KG1 (cell line): Measurements from ENCODE around the gene ZNF740.

ENCODE experiments used
- DNase-seq: peaks from one replicate; lab custom pipeline; 2025; lab: John Stamatoyannopoulos, UW

The ZNF740 gene

DNA sequence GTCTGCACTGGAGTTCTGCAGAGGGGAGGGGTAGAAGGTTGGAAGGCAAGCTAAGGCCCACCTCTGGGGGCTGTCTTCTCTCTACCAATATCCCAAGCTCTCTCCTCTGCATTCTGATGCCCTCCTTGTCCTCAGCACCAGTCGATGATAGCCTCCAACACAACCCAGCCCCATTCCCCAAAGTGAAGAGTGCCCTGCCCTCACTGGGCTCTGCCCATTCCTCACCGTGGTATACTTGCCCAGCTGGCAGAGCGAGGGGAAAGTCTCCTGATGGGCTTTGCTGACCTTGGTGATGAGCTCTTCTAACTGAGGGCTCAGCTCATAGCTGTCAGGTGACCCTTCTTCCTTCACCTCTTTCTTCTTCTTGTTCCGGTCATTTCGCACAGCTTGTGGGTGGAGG is 33.7 kb downstream of the ZNF740 start:
- no peak for DNase-seq

DNA sequence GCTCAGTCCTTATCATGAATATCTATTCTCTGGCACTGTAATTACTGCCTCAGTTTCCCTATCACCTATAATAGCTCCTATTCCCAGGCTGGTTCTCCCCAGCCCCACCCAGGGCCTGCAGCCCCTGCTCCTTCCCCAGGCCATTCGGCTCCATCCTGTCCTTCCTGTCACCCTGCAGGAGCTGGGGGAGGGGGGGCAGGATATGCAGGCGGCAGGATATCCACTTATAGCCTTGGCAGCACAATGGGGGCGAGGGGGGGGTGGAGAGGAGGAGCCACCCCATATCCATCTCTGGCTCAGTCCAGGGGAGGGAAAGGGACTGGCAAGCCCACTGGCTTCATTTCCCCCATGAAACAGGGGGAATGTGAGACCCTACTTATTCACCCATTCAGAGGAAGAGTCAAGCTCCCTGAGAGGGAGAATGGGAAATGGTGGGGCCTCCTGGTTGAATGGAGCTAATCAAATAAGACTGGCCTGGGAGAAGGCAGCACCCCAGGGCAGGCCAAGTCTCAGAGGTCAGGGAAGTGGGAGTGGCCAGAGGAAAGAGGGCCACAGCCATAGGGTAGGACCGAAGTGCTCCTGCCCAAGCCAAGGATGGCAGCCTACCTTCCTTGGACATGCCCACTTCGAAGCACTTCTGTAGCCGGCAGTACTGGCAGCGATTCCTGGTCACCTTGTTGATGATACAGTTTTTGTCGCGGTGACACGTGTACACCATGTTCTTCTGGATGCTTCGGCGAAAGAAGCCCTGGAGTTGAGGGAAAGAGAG is 34.3 kb downstream of the ZNF740 start:
- no peak for DNase-seq

DNA sequence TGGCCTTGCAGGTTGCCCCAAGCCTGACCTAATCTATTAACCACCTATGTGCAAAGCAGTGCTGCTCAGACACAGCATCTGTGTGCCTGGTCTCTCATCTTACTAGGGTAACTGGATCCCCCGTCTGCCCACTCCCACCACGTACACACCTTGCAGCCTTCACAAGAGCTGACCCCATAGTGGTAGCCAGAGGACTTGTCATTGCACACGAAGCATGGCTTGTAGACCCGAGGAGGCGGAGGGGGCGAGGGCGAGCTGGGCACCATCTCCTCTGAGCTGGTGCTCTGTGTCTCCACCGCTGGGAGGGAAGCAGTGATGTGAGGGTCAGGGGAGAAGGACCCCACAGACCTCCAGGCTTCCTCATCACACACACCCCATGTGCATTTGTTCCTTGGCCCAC is 35.0 kb downstream of the ZNF740 start:
- DNase-seq = no peak

DNA sequence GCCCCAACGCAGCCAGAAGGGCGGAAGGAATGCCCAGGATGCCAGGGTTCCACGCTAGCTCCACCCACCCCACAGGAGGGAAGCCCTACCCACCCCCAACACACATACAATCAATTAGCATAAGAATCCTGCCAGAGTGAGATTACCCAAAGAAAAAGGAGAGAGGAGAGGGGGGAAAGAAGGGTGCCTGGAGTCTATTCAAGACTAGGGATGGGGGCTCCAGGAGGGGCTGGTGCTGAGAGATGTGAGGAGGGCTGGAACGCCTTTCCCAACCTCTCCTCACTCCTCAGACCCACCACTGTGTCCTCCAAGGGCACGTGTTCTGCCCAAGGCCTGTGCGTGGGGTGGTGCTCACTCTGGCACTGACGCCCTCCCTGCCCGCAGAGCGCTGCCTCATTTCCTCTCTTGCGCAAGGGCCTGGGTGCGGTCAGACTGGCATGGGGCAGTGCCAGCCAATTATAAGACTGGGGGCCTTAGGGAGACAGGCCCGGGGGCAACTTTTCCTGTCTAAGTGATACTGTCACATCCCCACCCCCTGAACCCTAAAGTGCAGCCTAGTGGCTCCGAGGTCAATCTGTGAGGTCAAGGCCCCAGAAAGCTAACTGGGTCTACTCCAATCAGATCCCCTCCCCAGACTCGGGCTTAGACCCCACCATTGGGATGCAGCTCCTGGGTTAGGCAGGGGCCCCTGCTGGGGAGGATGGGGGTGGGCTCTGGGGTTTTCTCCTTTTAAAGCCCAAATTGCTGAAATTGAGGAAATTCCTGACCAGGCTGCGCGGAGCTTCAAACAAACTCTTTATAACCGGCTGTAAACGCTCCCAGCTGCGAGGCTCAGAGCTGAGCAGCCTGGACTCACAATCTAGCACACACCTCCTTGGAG is 36.8 kb downstream of the ZNF740 start:
- DNase-seq = no peak

DNA sequence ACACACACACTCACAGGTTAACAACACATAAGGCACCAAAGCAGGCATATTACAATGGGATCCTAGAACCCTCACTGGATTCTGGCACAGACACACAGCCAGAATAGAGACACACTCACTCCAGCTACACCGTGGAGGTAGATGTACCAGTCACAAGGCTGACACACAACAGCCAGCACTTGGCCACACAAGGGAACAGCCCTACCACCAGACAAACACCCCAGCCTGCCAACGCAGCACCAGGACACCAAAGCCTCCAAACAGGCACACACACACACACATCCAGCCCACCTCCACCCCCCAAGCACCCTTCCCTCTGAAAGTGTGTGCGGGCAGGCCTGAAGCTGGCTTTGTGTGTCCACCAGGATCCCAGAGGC is 37.4 kb downstream of the ZNF740 start:
- no peak for DNase-seq

DNA sequence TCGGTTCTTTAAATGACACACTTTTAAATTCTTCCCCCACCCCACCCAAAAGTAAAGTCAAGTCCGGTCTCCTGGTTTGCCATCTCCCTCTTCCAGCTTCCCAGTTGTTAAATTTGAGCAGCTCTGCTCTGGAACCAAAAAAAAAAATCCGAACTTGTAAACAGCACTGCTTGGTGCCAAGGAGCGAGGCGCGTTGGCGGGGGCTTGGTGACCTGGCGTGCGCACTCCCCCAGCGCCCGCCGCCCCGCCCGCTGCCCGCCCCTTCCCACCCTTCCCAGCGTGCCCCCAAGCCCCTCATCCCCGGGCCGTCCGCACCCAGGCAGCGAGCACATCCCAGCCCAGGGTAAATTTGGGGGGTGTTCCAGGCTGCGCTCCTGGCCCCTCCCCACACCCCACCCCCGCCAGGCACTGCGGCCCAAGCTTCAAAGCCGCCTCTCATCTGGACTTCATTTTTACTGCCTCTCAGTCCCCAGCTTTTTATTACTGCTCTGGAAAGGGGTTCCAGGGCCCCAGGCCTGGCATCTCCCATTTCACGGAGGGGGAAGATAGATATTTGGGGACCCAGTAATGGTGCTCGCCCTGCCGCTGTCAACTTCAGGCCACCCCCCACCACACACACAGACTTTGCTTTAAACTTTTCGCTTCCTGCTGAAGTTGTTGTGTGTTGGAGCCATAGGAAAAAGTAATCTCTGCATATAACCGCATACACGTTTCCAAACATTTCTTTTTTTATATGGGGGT is 38.2 kb downstream of the ZNF740 start:
- no peak for DNase-seq

DNA sequence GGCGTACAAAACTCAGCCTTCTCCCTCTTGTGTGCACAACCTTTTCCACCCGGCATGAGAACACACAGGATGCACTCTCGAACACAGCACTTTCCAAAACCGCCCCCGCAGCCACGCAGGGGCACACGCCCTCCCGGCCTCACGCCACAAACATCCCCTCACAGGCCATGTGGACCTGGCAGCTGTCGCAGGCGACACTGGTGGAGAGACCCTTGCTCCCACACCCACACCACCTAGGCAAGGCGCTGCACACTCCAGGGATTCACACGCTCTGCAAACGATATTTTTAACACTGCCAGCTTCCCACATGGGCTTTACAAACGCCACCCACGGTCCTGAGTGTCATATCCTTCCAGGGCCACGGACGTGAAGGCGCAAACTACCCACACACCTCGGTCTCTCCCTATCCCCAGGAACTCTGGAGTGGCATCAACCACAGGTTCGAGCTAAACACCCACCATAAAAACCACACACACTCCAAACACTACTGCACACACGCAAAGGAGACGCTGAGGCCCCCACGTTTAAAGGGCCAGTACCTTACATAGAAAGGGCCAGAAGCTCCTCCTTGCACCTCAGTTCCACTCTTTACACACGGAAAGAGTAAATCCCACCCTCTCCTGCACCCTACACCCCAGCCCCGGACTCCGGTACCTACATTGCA is 38.9 kb downstream of the ZNF740 start:
- no peak for DNase-seq

DNA sequence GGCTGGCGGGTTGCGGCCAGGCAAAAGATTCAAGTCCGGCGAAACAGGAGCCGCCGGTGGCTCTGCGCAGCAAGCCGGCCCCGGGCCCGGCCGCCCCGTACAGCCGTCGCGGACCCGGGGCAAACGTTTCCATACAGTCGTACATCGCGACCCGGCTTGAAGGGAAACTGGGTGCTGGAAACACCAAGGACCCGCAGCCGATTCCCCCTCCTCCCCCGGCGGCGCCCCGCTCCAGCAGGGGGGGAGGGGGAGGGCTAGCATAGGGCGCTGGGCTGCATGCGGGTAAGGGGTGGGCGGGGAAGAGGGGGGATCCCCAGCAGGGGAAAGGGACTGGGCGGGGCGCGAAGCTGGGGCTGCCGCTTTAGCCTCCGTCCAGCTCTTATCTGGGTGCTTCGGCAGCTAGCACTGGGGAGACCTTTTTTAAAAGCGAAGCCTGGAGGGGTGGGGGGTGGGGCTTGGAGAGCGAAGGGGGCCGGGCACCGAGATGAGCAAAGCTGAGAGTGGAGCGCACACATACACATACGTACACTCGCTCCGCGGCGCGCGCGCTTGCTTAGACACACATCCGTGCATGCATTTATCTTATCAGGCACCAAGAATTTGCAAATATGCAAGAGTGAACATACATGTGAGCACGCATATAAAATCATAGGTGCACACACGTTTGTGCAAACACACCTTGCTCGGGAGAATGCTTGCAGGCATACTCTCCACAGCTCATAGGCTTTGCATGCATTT is 39.6 kb downstream of the ZNF740 start:
- DNase-seq = peak; percentile 43

DNA sequence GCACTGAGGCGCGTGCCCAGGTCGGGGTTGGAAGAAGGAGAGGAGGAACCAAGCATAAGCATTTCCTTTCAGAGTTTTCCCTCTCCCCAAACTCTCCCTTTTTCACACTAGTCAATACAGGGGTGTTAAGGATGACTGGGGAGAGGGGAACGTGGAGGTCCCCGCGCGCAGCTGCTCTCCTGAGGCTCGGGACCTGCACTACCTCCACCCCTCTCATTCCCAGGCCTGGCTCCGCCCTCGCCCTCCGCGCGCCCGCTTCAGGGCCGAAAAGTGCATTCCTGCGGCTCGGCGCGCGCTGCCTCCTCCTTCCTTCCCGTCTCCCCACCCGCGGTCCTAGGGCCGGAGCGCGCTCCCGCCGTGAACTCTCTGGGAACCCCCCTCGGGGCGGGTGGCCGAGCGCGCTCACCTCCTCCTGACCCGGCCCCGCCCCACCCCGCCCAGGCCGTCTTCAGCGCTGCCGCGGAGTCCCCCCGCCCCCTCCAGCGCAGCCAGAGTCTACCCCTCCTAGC is 40.2 kb downstream of the ZNF740 start:
- DNase-seq = peak; percentile 43

DNA sequence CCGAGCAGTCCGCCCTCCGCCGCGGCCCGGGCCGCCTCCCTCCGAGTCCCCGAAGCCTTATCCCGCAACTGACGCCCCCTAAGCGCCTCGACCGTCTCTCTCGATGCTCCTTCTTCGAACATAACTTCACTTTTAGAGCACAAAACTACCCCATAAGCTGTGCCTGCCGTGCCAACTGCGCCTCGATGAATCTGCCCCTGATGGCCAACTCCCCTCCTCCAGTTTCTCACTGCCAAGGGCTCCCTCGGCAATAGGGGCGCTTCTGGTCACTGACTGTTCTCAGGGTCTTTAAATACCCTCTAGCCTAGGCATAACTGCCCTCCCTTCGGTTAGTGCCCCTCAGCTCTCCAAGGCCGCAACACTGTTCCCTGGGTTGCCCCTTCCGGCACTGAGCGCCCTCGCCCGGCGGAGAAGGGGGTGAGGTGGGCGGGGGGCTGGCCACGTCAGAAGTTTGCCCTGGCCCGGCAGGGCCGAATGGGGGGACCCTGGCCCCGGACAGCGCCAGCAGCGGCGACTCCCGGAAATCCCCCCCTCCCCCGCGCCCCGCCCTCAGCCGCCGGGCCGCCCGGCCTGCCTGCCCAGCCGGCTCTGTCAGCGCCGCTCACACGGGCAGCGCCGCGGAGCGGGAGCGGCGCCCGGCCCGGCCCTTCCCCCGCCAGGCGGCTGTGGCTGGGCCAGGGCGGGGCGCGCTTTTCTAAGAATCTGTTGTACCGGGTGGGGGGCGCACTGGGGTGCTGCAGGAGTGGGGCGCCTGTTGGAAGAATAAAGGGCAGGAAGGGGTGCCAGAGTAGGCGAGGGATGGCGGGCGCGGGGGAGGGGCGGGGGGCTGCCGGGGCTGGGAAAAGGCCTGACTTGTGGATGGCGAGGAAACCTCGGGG is 40.9 kb downstream of the ZNF740 start:
- no peak for DNase-seq

DNA sequence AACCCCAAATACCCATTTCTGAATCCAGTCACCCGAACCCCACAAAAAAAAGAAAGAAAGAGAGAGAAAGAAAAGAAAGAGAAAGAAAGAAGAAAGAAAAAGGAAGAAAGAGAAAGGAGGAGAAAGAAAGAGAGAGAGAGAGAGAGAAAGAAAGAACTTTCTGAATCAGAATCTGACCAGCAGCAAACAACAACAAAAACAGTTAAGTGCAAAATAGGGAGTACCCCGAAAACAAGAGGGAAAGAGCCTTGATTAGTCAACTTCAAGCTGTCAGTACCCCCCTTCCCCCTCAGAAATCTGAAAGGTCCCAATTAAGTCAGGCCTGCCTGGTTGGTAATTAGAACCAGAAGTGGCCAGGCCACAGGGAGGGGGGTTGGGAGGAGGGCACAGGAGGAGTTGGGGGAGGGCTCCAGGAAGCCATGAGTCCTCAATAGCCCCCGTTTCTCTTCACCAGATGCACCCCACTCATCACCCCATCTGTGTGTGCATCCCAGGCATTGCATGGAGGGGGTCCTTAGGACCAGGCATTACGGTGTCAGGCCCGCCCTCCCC is 41.7 kb downstream of the ZNF740 start:
- no peak for DNase-seq

DNA sequence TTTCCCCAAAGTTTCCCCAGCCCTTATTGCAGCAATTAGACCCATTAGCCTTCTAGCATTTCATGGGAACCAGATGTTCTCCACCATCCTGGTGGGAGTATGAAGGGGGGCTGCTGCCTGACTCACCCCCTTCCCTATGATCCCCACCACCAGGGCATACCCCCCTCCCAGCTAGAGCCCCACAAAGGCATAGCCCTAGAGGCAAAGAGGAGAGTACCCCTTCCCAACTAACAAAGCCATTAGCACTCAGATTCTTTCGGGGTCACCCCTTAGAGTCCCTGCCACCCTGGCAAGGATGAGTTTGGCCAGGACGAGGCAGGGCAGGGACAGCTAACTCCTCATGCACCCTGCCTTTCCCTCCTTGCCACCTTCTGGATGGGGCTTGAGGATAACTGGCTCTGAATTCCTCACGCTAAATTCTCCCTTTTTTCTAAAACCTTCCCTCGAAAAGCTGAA is 42.3 kb downstream of the ZNF740 start:
- no peak for DNase-seq

DNA sequence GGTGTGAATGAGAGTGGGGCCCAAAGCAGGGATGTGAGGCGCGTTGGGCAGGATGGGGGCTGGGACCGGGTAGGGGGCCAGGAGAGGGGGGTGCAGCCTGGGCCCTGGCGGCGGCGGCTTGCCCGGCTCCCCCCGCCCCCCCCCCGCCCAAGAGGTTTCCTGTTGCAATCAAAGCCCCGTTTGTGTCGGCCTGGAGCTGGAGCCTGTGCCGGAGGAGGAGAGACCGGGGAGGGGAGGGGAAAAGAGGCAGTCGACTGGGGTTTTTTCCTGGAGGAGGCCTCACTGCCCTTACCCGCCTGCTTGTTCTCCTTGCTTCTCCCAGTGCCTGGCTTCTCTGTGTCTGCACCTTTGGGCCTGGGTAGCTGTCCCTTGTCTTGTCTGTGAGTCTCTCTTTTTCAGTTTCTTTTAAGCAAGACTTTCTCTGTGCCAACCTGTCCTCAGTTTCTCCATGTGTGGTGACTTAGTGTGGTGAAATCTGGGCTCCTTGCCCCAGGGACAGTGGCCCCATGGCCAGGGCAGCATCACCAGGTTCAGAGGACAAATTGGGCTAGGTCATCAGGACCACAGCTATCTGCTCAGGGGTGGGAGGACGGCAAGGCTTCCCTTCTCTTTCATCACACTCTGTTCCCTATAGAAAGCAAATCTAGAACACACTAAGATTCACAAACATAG is 43.0 kb downstream of the ZNF740 start:
- DNase-seq = no peak

DNA sequence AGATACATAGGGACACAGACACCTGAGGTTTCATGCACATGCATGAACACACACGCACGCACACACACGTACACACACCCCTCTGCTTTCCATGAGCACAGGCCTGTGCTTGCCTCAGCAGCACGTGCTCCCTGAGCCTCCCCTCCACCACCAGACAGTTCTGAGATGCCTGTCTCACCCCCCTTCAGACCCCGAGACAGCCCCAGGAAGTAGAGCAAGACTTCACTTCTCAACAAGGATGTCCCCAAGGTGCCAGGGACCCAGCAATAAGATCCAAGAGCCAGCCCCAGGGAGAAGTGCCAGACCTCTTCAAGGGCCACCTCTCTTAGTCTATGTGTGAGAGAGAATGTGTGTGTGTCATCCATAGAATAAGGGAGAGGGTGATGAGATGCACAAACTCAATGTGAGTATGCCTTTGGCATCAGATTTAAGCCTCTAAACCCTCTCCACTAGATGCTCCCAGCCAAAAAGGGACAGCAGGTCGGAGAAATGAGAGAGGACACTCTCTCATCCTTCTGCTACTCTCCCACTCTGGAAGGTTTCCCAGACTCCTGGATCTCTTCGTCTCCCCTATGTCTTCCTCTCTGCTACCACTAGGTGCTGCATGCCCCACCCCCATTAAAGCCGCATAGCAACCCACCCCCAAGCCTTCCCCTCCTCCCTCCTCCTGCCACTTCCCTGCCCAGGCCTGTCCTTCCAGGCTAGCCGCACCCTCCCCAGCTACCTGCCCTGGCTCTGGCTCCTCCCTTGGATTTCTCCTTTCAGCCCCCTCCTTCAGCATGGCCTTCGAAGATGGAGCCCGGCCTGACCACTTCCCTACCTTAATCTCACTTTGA is 43.8 kb downstream of the ZNF740 start:
- no peak for DNase-seq

DNA sequence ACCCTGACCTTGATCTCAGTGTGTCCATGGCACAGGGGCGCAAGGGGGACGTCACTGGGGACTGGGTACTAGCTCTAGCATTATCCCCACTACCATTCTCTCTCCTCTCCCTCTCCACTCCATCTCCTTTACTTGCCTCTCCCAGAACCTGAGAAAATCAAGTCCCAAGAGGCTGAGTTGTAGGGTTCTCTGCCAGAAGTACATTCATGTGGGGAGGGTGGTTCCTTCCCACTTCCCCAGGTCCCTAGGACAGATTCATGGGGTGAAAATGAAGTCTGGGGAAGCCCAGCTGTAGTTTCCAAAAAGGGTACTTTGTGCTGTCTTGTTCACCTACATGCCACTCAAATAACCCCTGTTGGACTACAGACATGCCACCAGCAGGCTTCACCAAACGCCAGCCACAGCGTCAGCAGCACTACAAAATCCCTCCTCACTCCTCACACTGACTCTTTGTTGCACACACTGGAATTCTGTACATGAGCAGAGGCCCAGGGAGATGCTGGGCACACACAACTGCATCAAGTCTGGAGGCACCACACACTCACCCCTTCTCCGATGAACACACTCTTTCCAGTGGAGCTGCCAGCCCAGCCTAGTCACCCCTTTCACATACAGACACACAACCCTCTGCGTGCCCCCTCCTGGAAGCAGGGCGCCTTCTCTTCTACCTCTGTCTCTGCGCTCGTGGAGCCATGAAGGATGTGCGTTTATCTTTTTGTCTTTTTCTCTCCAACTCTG is 44.5 kb downstream of the ZNF740 start:
- no peak for DNase-seq

DNA sequence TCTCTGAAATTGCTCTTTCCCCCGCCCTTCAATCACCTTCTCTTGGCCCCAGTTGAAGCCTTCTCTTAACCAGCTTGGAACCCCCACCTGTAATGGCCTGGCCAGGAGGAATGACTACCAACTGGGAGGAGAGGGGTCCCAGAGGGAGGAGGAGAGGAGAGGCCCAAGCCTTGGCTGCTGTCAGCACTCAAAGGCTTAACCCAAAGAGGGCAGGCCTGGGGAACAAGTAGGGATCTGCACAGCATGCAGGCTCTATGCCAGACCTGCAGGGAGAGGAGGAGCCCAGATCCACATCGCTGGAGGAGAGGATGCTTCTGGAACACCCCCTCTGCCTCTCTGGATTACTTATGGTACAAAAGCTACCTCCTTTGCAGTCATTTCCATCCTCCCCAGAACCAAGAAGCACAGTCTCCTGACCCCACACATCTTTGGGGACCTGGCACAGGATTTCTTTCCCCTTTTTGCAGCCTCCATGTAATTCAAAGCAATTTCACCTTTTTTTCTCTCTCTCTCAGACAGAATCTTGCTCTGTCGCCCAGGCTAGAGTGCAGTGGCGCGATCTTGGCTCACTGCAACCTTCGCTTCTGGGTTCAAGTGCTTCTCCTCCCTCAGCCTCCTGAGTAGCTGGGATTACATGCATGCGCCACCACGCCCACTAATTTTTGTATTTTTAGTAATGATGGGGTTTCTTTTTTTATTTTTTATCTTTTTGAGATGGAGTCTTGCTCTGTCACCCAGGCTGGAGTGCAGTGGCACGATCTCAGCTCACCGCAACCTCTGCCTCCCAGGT is 45.3 kb downstream of the ZNF740 start:
- no peak for DNase-seq

DNA sequence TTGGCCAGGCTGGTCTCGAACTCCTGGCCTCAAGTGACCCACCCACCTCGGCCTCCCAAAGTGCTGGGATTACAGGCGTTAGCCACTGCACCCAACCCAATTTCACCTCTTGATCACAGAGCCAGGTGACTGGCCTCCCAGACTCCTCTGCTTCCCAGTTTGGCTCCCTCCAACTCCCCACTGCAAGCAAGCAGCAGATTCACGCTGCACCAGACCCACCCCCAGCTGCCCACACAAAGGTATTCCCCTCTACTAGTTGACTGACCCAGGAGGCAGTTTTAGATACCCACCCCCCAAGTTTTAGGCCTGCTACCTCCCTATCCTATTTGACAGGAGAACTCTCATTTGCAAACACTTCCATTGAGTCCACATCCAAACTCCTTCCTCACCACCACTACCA is 46.3 kb downstream of the ZNF740 start:
- DNase-seq = no peak
